Cerebellar cortex (tissue), 1 donor: Measurements from ENCODE around the gene OR13C8.

ENCODE experiments used
- DNase-seq: peaks from one replicate; pipeline ENCODE4 v3.0.0-alpha.2; 2015; ENCODE audit warnings: low spot score

Gene OR13C8

GRCh38 chr9:104617418-104617817 is 48.5 kb downstream of the OR13C8 start:
- no peak for DNase-seq

- DNase-seq: no peak
Measured at GRCh38 chr9:104618104-104618503, 49.1 kb downstream of the OR13C8 start, which contains the start of gene OR13C9. TSS of gene OR13C9 (minus strand) at chr9:104618204. CDS start at chr9:104618204, 0 bp downstream.
